GM21367 (cell line): ENCODE data around the gene PLN.

Source experiments
- ATAC-seq: cut with Tn5 transposase; IDR thresholded peaks from one replicate; pipeline ENCODE4 v1.9.1; 2021; ENCODE audit not compliant: unreplicated experiment

The PLN gene

GRCh38 chr6:118578617-118579016 lies 30.5 kb downstream of the PLN start:
- no peak for ATAC-seq

- no peak for ATAC-seq
Measured at GRCh38 chr6:118579786-118580185, 31.7 kb downstream of the PLN start.

- no peak for ATAC-seq
Measured at GRCh38 chr6:118580585-118581419, 32.7 kb downstream of the PLN start.

DNA sequence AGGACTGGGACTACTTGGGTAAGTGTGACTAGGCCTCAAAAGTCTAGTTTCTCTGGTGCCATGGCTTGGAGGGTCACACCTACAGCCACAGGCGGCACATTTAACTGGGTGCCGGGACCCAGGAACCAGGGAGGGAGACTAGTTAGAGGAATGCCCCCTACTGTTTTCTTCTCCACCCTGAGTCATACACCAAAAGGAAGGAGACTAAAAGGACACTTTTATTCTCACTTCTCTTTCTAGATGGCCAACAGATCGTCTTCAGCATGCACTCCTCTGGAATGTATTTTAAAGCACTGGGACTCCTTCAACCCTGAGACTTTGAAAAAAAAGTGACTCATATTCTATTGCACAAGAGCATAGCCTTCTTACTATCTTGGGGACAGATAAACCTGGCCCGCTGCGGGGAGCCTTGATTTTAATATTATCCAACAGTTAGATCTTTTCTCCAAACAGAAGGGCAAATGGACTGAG lies 33.4 kb downstream of the PLN start:
- ATAC-seq, result no peak

GRCh38 chr6:118584911-118585310 lies 36.8 kb downstream of the PLN start:
- ATAC-seq, result no peak

DNA sequence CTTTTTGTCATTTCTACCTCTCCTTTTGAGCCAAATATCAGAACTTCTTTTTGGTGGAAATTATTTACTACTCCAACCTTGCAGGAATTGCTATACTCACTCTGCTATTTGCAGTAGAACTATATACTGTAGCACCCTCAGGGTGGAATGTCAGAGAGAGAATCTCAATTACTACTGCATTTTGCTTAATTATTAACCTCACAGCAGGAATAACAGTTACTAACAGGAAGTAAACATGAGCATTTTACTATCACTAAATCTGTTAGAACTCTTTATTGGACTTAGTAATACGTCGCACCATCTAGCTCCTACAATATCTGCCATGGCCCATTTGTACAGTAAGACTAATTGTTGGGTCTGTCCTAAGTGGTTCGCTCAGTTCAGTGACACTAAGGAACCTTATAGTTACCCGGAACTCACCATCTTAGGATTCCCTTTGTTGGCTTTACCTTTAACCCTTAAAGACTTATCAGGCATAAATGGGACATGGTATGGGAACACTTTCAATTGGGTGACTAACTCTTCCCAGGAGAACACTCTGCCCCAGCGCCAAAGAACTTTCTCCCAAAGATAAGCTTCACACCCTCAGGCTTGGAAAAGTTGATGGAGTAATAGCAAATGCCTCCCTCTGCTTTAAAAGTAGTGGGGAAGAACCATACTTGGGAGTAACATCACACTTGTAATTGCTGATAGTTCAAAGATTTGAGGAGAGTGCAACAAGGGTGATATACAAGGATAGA lies 38.8 kb downstream of the PLN start:
- ATAC-seq, result no peak

DNA sequence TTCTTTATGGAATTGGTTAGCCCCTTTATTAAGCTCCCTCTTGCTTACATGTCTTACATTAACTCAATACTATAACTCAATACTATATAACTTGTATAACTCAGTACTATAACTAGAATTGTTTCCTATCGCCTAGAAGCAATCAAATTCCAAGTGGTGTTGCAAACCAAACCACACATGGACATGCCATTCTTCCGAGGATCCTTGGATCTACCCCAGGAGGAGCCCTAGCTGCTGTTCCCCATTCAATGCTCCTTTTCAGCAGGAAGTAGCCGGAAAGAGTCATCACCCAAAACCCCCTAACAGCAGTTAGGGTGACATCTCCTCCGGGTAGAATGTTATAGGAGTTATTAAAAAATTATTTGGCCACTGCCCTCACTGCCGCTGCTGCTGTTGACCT lies 40.5 kb downstream of the PLN start:
- no peak for ATAC-seq

DNA sequence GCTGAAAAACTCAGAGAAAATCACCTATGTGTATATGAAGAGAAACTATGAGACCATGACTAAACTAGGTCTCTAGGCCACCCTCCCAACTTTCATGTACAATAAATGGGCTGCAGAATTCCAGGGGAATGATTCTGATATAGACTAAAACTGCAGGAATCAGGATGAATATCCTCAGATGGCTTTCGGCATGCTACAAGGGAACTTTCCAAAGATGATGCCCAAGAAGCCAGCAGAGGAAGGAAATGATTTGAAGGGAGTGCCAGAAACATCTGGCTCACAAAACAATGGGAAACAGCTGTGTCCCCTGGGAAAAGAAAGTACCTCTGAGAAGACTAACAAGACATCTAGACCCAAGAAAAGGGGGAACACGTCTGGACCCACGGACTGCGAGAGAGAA lies 41.1 kb downstream of the PLN start:
- no peak for ATAC-seq

DNA sequence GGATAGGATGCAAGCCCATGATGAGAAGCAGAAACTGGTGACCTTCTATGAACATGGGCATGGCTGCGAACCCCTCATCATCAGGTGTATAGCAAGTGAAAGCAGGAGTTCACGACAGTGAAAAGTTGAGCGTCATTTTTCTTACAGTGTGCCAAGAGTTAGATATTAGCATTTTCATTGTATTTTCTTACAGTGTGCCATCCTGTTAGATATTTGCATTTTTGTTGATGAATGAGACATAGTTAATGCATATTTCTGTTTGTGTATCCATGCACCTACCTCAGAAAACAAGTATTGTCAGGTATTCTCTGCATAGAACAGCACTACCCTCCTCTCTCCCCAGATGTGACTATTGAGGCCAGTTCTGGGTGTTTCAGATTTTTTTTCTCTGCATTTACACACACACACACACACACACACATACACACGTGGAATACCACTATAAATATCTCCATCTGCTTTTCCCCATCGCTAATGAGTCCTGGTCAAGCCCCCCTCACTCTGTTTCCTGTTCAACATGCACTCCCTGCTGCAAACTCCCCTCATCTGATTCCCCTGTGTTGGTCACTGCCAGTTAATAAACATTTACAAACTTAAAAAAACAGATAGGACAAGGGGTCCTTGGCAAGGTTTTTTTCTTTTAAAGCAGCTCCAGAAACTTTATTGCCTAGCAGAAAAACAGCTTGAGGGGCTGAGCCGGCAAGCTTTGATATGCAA lies 41.7 kb downstream of the PLN start:
- ATAC-seq, result no peak

GRCh38 chr6:118591897-118592296 lies 43.8 kb downstream of the PLN start:
- no peak for ATAC-seq

DNA sequence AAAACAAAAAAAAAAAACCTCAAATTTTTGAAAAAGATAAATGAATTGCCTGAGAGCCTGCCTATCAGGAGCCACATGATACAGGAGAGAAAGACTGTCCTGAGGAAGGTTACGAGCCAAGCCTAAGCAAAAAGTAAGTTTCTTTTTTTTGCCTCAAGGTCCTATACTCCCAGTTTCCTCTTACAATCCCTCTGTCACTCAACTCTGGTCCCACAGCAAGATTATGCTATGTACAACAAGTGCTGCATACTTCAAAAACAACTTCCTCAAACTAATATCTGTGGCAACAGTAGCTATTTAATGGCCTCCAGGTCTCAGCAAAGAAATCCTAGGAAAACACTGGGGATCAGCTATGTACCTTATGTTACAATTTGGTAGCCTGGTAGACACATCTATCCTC lies 46.8 kb downstream of the PLN start:
- no peak for ATAC-seq

DNA sequence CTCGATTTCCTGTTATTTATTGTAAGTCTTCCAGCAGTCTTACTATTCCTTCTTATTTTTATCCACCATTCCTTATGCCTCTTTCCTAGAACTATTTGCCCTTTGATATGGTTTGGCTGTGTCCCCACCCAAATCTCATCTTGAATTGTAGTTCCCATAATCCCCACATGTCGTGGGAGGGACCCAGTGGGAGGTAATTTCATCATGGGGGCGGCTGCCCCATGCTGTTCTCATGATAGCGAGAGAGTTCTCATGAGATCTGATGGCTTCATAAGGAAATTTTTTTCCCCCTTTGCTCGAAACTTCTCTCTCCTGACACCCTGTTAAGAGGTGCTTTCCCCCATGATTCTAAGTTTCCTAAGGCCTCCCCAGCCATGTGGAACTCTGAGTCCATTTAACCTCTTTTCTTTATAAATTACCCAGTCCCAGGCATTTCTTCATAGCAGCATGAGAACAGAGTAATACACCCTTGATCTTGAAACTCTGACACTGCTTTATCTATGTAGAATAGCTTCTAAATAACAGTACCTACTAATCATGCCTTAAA lies 48.8 kb downstream of the PLN start:
- no peak for ATAC-seq

GRCh38 chr6:118597636-118598035 lies 49.5 kb downstream of the PLN start:
- no peak for ATAC-seq

GRCh38 chr6:118598324-118598723 lies 50.2 kb downstream of the PLN start:
- no peak for ATAC-seq

GRCh38 chr6:118602300-118602699 lies 54.2 kb downstream of the PLN start:
- no peak for ATAC-seq

GRCh38 chr6:118603372-118603771 lies 55.3 kb downstream of the PLN start:
- no peak for ATAC-seq

GRCh38 chr6:118606268-118606667 lies 58.2 kb downstream of the PLN start:
- ATAC-seq, result no peak

DNA sequence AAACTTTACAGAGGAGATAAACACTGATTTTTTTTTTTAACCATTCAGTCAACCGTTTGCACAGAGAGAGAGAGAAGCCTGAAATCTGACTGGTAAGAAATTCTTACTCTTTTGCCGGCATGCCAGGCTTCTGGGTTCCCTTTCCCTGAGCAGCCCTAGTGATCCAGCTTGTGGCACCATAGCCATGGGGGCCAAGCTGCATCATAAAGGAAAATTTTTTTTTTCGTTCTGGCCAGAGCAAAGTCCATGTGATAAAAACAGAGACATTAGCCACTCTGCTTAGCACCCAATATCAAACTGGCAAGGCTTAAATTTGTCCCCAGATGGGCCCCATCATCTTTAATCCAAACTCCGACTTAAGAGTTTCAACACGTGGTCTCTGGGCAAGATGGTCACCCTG lies 58.8 kb downstream of the PLN start:
- no peak for ATAC-seq
